ENCODE measurements around the gene VPREB3.

Gene VPREB3

GRCh38 chr22:23787600-23787896 is 33.3 kb upstream of the VPREB3 start:
- Histone ChIP-seq H3K27ac (peak overlapping the region; percentile 98; the same call in 1 of the 2 replicates), H2AFZ (ENCODE audit: low read depth) (0 out of 2 replicates have a peak overlapping the region, but pooled peaks have one; percentile 14), H3K36me3 (ENCODE audit: insufficient read depth) (no peaks in the 10 kb centered on the region), H3K9ac (peak overlapping the region; percentile 96; the same call in 1 of the 2 replicates), H3K4me3 (IDR thresholded peaks at IDR 0.05; ENCODE audit: insufficient read depth, low read depth, low read length) (peak overlapping the region; percentile 61), H3K27me3 (ENCODE audit: insufficient read depth, low read depth) (no peaks in the 10 kb centered on the region), H4K20me1 (ENCODE audit: insufficient read depth) (peaks cover 21% of the 10 kb centered on the region), H3K4me2 (peak overlapping the region; percentile 97), H3K79me2 (ENCODE audit: insufficient read depth, low read depth) (peaks cover 52% of the 10 kb centered on the region), H3K4me1 (ENCODE audit: low read depth, poor library complexity, severe bottlenecking) (peaks cover 50% of the 10 kb centered on the region)
- no peak for TF ChIP-seq CTCF (conservative IDR thresholded peaks at IDR 0.05; ENCODE audit: low read depth, low read length)

GRCh38 chr22:23786752-23787599 is 32.8 kb upstream of the VPREB3 start, which contains the start of gene SMARCB1:
SMARCB1 (plus strand) TSS chr22:23786966; CDS start chr22:23787170, 204 bp downstream.
- peaks cover 47% of the 10 kb centered on the region for H3K79me2 ChIP-seq (ENCODE audit: insufficient read depth, low read depth)
- H3K27me3 ChIP-seq (ENCODE audit: insufficient read depth, low read depth): no peaks in the 10 kb centered on the region
- peaks cover 50% of the 10 kb centered on the region for H3K4me1 ChIP-seq (ENCODE audit: low read depth, poor library complexity, severe bottlenecking)
- H4K20me1 ChIP-seq (ENCODE audit: insufficient read depth): peaks cover 21% of the 10 kb centered on the region
- H3K36me3 ChIP-seq (ENCODE audit: insufficient read depth): no peaks in the 10 kb centered on the region
- H3K4me3 ChIP-seq (IDR thresholded peaks at IDR 0.05; ENCODE audit: insufficient read depth, low read depth, low read length): peak within 1 kb of the TSS; percentile 61
- peak within 1 kb of the TSS; percentile 98 for H3K27ac ChIP-seq
- H2AFZ ChIP-seq (ENCODE audit: low read depth): peak within 1 kb of the TSS; percentile 75
- peak within 1 kb of the TSS; percentile 96 for H3K9ac ChIP-seq
- peak within 1 kb of the TSS; percentile 98 for H3K4me2 ChIP-seq
- TF ChIP-seq CTCF (conservative IDR thresholded peaks at IDR 0.05; ENCODE audit: low read depth, low read length): no peak

- Histone ChIP-seq H3K79me2 (ENCODE audit: insufficient read depth, low read depth) (peaks cover 41% of the 10 kb centered on the region), H3K36me3 (ENCODE audit: insufficient read depth) (no peaks in the 10 kb centered on the region), H4K20me1 (ENCODE audit: insufficient read depth) (peaks cover 21% of the 10 kb centered on the region), H3K27me3 (ENCODE audit: insufficient read depth, low read depth) (no peaks in the 10 kb centered on the region), H3K4me3 (IDR thresholded peaks at IDR 0.05; ENCODE audit: insufficient read depth, low read depth, low read length) (no peak overlapping the region), H2AFZ (ENCODE audit: low read depth) (peak overlapping the region; percentile 75), H3K27ac (peak overlapping the region; percentile 98), H3K4me1 (ENCODE audit: low read depth, poor library complexity, severe bottlenecking) (peaks cover 50% of the 10 kb centered on the region), H3K4me2 (peak overlapping the region; percentile 98), H3K9ac (peak overlapping the region; percentile 96)
- TF ChIP-seq CTCF (conservative IDR thresholded peaks at IDR 0.05; ENCODE audit: low read depth, low read length): no peak
Measured at GRCh38 chr22:23786261-23786710, 32.1 kb upstream of the VPREB3 start.

GRCh38 chr22:23784215-23784732 is 30.0 kb upstream of the VPREB3 start:
- peaks cover 20% of the 10 kb centered on the region for H3K79me2 ChIP-seq (ENCODE audit: insufficient read depth, low read depth)
- no peak overlapping the region for H2AFZ ChIP-seq (ENCODE audit: low read depth)
- H3K4me1 ChIP-seq (ENCODE audit: low read depth, poor library complexity, severe bottlenecking): peaks cover 39% of the 10 kb centered on the region
- peaks cover 13% of the 10 kb centered on the region for H4K20me1 ChIP-seq (ENCODE audit: insufficient read depth)
- H3K9ac ChIP-seq: no peak overlapping the region
- no peak overlapping the region for H3K4me3 ChIP-seq (IDR thresholded peaks at IDR 0.05; ENCODE audit: insufficient read depth, low read depth, low read length)
- no peak overlapping the region for H3K27ac ChIP-seq
- H3K36me3 ChIP-seq (ENCODE audit: insufficient read depth): no peaks in the 10 kb centered on the region
- H3K4me2 ChIP-seq: no peak overlapping the region
- H3K27me3 ChIP-seq (ENCODE audit: insufficient read depth, low read depth): no peaks in the 10 kb centered on the region
- TF ChIP-seq CTCF (conservative IDR thresholded peaks at IDR 0.05; ENCODE audit: low read depth, low read length): no peak

Measured in KMS-11 (cell line).